Measurements from ENCODE around the gene DOK3. TPM values are rescaled to one million over a fixed set of nuclear protein-coding genes. Genes with fewer than 3 reads are reported as not detected.

Gene DOK3
- total RNA-seq, 4 donors from 2014 or later = 0.60 to 17.2 (median 7.8) TPM

GRCh38 chr5:177473443-177474001 lies 36.1 kb downstream of the DOK3 start, which contains the start of gene DBN1:
Gene DBN1 (minus strand): TSS chr5:177473634. CDS start chr5:177473521, 113 bp downstream.
- H3K27ac ChIP-seq = peak within 1 kb of the TSS; percentile 78 to 91 (median 83)
- peak; percentile 46 for DNase-seq
- TF ChIP-seq POLR2AphosphoS5 (IDR thresholded peaks at IDR 0.05) (peak in 2 of 3 donors; percentile 38), CTCF (IDR thresholded peaks at IDR 0.05) (no peak)
- no peaks in the 10 kb centered on the region for H3K9me3 ChIP-seq
- H3K36me3 ChIP-seq = no peaks in the 10 kb centered on the region
- peak within 1 kb of the TSS; percentile 61 to 91 (median 71) for H3K4me3 ChIP-seq
- 3 to 29% methylated on average over 1 to 50 of the region's 69 CpGs for WGBS, 2 donors (ENCODE audit: low coverage in 1 of 2)
- in situ Hi-C loops (cut with MboI; ENCODE audit: low pct_ligation_motif_present in 1 of 4, low pct_unique_long_range_greater_than_20kb in 1 of 4, low sequenced_read_pairs in 3 of 4) (loop anchor here in 1 of 4 donors (25.0 kb wide), 1 partner anchor 161 kb away; the partner anchor contains the start of genes MXD3, PRELID1 and RAB24), intact Hi-C loops (cut with DNase I; ENCODE audit: low total_unique reads) (no loop called here)
- peaks cover 14% of the 10 kb centered on the region for H3K27me3 ChIP-seq
- H3K4me1 ChIP-seq = peaks cover 16 to 37% (median 18%) of the 10 kb centered on the region in 4 donors

- 4% methylated on average over 5 to 45 of the region's 93 CpGs for WGBS, 2 donors (ENCODE audit: low coverage in 1 of 2)
- DNase-seq = peak; percentile 62
- intact Hi-C loops (cut with DNase I; ENCODE audit: low total_unique reads) (no loop called here), in situ Hi-C loops (cut with MboI; ENCODE audit: low pct_ligation_motif_present in 1 of 4, low pct_unique_long_range_greater_than_20kb in 1 of 4, low sequenced_read_pairs in 3 of 4) (loop anchor here in 1 of 4 donors (25.0 kb wide), 1 partner anchor 160 kb away; the partner anchor contains the start of genes MXD3, PRELID1 and RAB24)
- H3K27ac ChIP-seq = peak overlapping the region; percentile 78 to 91 (median 83)
- TF ChIP-seq EP300 (IDR thresholded peaks at IDR 0.05; ENCODE audit: low read depth) = no peak
- TF ChIP-seq POLR2AphosphoS5 (IDR thresholded peaks at IDR 0.05) = no peak
- no peak for TF ChIP-seq POLR2A (IDR thresholded peaks at IDR 0.05)
- TF ChIP-seq CTCF (IDR thresholded peaks at IDR 0.05) = no peak
- no peaks in the 10 kb centered on the region for H3K9me3 ChIP-seq
- H3K4me1 ChIP-seq = peaks cover 11 to 30% (median 16%) of the 10 kb centered on the region in 4 donors
- peak overlapping the region; percentile 61 to 91 (median 71) for H3K4me3 ChIP-seq
- H3K27me3 ChIP-seq = peaks cover 14% of the 10 kb centered on the region
- H3K36me3 ChIP-seq = no peaks in the 10 kb centered on the region
Observed at GRCh38 chr5:177472460-177473442, 36.9 kb downstream of the DOK3 start.

- in situ Hi-C loops (cut with MboI; ENCODE audit: low pct_ligation_motif_present in 1 of 4, low pct_unique_long_range_greater_than_20kb in 1 of 4, low sequenced_read_pairs in 3 of 4) (loop anchor here in 1 of 4 donors (25.0 kb wide), 1 partner anchor 159 kb away; the partner anchor contains the start of genes MXD3, PRELID1 and RAB24), intact Hi-C loops (cut with DNase I; ENCODE audit: low total_unique reads) (no loop called here)
- 70% methylated on average over 11 of the region's 14 CpGs; no CpG with 5 or more reads in 1 of the 2 donors for WGBS, 2 donors (ENCODE audit: low coverage in 1 of 2)
- Histone ChIP-seq H3K27me3 (peaks cover 14% of the 10 kb centered on the region), H3K9me3 (no peaks in the 10 kb centered on the region), H3K27ac (peak overlapping the region; percentile 78 to 91 (median 83)), H3K36me3 (no peaks in the 10 kb centered on the region), H3K4me1 (peaks cover 11 to 30% (median 16%) of the 10 kb centered on the region in 4 donors), H3K4me3 (peak overlapping the region in 2 of 4 donors; percentile 65 to 77)
- no peak for DNase-seq
- TF ChIP-seq EP300 (IDR thresholded peaks at IDR 0.05; ENCODE audit: low read depth) = no peak
- no peak for TF ChIP-seq POLR2A (IDR thresholded peaks at IDR 0.05)
- no peak for TF ChIP-seq CTCF (IDR thresholded peaks at IDR 0.05)
- no peak for TF ChIP-seq POLR2AphosphoS5 (IDR thresholded peaks at IDR 0.05)
Observed at GRCh38 chr5:177471610-177472356, 37.8 kb downstream of the DOK3 start.

Data from transverse colon (tissue), 4 donors.